ENCODE results near the gene IRS2. TPM values are rescaled to one million over a fixed set of nuclear protein-coding genes. Genes with fewer than 3 reads are reported as not detected.

Gene IRS2
- total and polyA plus RNA-seq, 9 donors = 14.6 to 40.9 (median 26.6) TPM

- TF ChIP-seq POLR2A (IDR thresholded peaks at IDR 0.05) (no peak), EP300 (IDR thresholded peaks at IDR 0.05) (no peak)
- no peaks in the 10 kb centered on the region for H3K27me3 ChIP-seq
- DNase-seq = no peak
- no peaks in the 10 kb centered on the region for H3K36me3 ChIP-seq
- intact Hi-C loops (cut with DNase I) = no loop called here
- H3K4me3 ChIP-seq = no peak overlapping the region
- peaks cover 2% of the 10 kb centered on the region for H3K4me1 ChIP-seq (ENCODE audit: insufficient read depth)
- H3K27ac ChIP-seq = no peak overlapping the region
- no peaks in the 10 kb centered on the region for H3K9me3 ChIP-seq
- 88 to 92% (median 89%) methylated on average over 1 of the region's 1 CpG for WGBS, 3 donors
Measured at GRCh38 chr13:109790086-109790485, 3.7 kb upstream of the IRS2 start.

- intact Hi-C loops (cut with DNase I) = loop anchor here (5.0 to 10.0 kb wide), 3 partner anchors 634 to 824 kb away; no protein-coding TSS in a partner anchor
- H3K36me3 ChIP-seq = no peaks in the 10 kb centered on the region
- WGBS, 3 donors = 41 to 54% (median 46%) methylated on average over 2 of the region's 2 CpGs
- H3K4me1 ChIP-seq (ENCODE audit: insufficient read depth) = peaks cover 2% of the 10 kb centered on the region
- H3K27ac ChIP-seq = no peak overlapping the region
- no peak for DNase-seq
- no peaks in the 10 kb centered on the region for H3K9me3 ChIP-seq
- H3K4me3 ChIP-seq = no peak overlapping the region
- no peak for TF ChIP-seq EP300 (IDR thresholded peaks at IDR 0.05)
- no peaks in the 10 kb centered on the region for H3K27me3 ChIP-seq
Measured at GRCh38 chr13:109789262-109789661, 2.9 kb upstream of the IRS2 start.

GRCh38 chr13:109788372-109789111, 2.2 kb upstream of the IRS2 start:
- H3K27me3 ChIP-seq = no peaks in the 10 kb centered on the region
- 85 to 89% (median 86%) methylated on average over 7 of the region's 7 CpGs for WGBS, 3 donors
- no peak overlapping the region for H3K4me3 ChIP-seq
- no peaks in the 10 kb centered on the region for H3K9me3 ChIP-seq
- peaks cover 8% of the 10 kb centered on the region for H3K4me1 ChIP-seq (ENCODE audit: insufficient read depth)
- TF ChIP-seq CTCF (IDR thresholded peaks at IDR 0.05) (no peak), EP300 (IDR thresholded peaks at IDR 0.05) (no peak), POLR2A (IDR thresholded peaks at IDR 0.05) (no peak)
- intact Hi-C loops (cut with DNase I) = loop anchor here (5.0 to 10.0 kb wide), 3 partner anchors 634 to 824 kb away; no protein-coding TSS in a partner anchor
- H3K27ac ChIP-seq = no peak overlapping the region
- no peaks in the 10 kb centered on the region for H3K36me3 ChIP-seq
- no peak for DNase-seq

GRCh38 chr13:109787135-109787954, 962 bp upstream of the IRS2 start:
- H3K9me3 ChIP-seq = no peaks in the 10 kb centered on the region
- peak overlapping the region; percentile 87 to 89 for H3K27ac ChIP-seq
- no peaks in the 10 kb centered on the region for H3K27me3 ChIP-seq
- DNase-seq = peak; percentile 45 to 73 (median 67)
- no peak for TF ChIP-seq POLR2A (IDR thresholded peaks at IDR 0.05)
- TF ChIP-seq CTCF (IDR thresholded peaks at IDR 0.05) = no peak
- TF ChIP-seq EP300 (IDR thresholded peaks at IDR 0.05) = no peak
- WGBS, 3 donors = 0 to 1% (median 1%) methylated on average over 59 to 86 of the region's 86 CpGs
- H3K36me3 ChIP-seq = no peaks in the 10 kb centered on the region
- intact Hi-C loops (cut with DNase I) = loop anchor here (5.0 to 10.0 kb wide), 3 partner anchors 633 to 823 kb away; no protein-coding TSS in a partner anchor
- H3K4me3 ChIP-seq = peak overlapping the region; percentile 68
- H3K4me1 ChIP-seq (ENCODE audit: insufficient read depth) = peaks cover 18% of the 10 kb centered on the region

DNA sequence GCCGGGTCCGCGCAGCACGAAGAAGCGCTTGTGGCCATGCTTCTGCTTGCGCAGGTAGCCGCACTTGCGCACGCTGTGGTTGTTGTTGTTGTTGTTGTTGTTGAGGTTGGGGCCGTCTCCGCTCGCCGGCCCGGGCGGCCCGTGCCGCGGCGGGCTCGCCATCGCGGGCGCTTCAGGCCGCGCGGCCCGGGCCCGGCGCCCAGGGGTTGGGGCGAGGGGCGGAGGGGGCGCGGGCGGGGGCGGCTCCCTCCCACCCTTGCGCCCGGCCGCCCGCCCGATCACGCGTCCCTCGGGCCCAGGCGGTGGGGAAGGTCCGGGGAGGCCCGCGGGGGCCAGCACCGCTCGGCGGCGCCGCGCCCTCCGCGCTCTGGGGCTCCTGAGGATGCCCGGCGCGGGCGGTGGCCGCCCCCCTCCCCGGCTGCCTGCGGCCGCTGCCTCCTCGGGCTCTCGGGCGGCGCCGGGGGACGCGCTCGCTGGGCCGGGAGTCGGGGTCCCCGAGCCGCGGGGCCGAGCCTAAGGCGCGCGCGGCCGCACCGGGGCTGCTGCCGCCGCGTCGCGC, 412 bp downstream of the IRS2 start:
- no peaks in the 10 kb centered on the region for H3K27me3 ChIP-seq
- peaks cover 24% of the 10 kb centered on the region for H3K4me1 ChIP-seq (ENCODE audit: insufficient read depth)
- H3K9me3 ChIP-seq = no peaks in the 10 kb centered on the region
- H3K27ac ChIP-seq = peak overlapping the region; percentile 89 to 90
- no peaks in the 10 kb centered on the region for H3K36me3 ChIP-seq
- TF ChIP-seq EP300 (IDR thresholded peaks at IDR 0.05) (no peak), CTCF (IDR thresholded peaks at IDR 0.05) (no peak), POLR2A (IDR thresholded peaks at IDR 0.05) (no peak)
- DNase-seq = peak in 2 of 5 donors; percentile 37 to 64
- peak overlapping the region; percentile 68 for H3K4me3 ChIP-seq
- WGBS, 3 donors = 0 to 1% (median 0%) methylated on average over 12 to 88 of the region's 88 CpGs
- intact Hi-C loops (cut with DNase I) = loop anchor here (5.0 to 10.0 kb wide), 3 partner anchors 631 to 821 kb away; no protein-coding TSS in a partner anchor
